Sigmoid colon (tissue), 4 donors: ENCODE data around the gene DCD.

Source experiments
- EP300 ChIP-seq, 4 donors: sonication (generic); formaldehyde crosslinking; IDR thresholded peaks; one replicate each; pipeline ENCODE4 v1.6.1; 2017; ENCODE audit warnings: antibody characterized with exemption in 4 of 4
- POLR2A ChIP-seq, 2 donors: fragments of 450-650 bp; IDR thresholded peaks; one replicate each; pipeline ENCODE4 v1.6.1; 2016; ENCODE audit warnings: antibody characterized with exemption in 2 of 2, mild to moderate bottlenecking in 2 of 2, moderate library complexity in 2 of 2
- POLR2AphosphoS5 ChIP-seq, 4 donors: sonication (generic); formaldehyde crosslinking; IDR thresholded peaks; one replicate each; pipeline ENCODE4 v1.6.1; 2017; ENCODE audit warnings: antibody characterized with exemption in 4 of 4
- TF ChIP-seq, protein P1 (sequence below), 4 experiments: fragments of 450-650 bp in 3 of 4; fragments of 200-600 bp in 1 of 4; IDR thresholded peaks; one replicate each; pipeline ENCODE4 v1.5.1; 2016 to 2019; ENCODE audit warnings: antibody characterized with exemption in 4 of 4, mild to moderate bottlenecking in 3 of 4, moderate library complexity in 2 of 4

DNA sequence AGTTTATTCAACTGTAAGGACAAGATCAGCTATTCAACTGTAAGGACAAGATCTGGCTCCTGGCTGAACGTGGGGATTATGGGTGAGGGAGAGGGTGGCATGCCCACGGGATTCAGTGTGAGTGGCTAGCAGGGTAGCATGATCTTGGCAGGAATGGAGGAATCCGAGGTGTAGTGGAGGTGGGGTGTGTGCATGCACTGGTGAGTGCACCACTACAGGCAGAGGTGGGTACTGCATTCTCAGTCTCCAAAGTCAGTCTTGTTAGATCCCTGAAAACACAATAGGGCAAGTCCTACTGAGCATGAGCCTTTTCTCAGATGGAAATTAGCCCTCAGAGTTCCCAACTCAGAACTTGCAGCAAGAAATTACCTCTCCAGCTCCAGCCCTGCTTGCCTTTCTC is 32.2 kb upstream of the DCD start:
- TF ChIP-seq POLR2A (IDR thresholded peaks at IDR 0.05), result no peak
- TF ChIP-seq, protein P1, sequence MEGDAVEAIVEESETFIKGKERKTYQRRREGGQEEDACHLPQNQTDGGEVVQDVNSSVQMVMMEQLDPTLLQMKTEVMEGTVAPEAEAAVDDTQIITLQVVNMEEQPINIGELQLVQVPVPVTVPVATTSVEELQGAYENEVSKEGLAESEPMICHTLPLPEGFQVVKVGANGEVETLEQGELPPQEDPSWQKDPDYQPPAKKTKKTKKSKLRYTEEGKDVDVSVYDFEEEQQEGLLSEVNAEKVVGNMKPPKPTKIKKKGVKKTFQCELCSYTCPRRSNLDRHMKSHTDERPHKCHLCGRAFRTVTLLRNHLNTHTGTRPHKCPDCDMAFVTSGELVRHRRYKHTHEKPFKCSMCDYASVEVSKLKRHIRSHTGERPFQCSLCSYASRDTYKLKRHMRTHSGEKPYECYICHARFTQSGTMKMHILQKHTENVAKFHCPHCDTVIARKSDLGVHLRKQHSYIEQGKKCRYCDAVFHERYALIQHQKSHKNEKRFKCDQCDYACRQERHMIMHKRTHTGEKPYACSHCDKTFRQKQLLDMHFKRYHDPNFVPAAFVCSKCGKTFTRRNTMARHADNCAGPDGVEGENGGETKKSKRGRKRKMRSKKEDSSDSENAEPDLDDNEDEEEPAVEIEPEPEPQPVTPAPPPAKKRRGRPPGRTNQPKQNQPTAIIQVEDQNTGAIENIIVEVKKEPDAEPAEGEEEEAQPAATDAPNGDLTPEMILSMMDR (IDR thresholded peaks at IDR 0.05), result no peak
- TF ChIP-seq POLR2AphosphoS5 (IDR thresholded peaks at IDR 0.05), result no peak
- TF ChIP-seq EP300 (IDR thresholded peaks at IDR 0.05), result no peak
